ENCODE measurements around the gene CDC25C.

- no peak for TF ChIP-seq EZH2phosphoT487 (IDR thresholded peaks at IDR 0.05; ENCODE audit: borderline replicate concordance, low read depth, low read length)
- no peak for TF ChIP-seq CTCF (conservative IDR thresholded peaks at IDR 0.05; ENCODE audit: low read length)
Measured at GRCh38 chr5:138303372-138303771, 28.2 kb downstream of the CDC25C start.
